Measurements from ENCODE around the gene OAF. TPM values are rescaled to one million over a fixed set of nuclear protein-coding genes. Genes with fewer than 3 reads are reported as not detected.

OAF gene
- total RNA-seq, 1 donor from 2014 or later: 67.5 TPM

DNA sequence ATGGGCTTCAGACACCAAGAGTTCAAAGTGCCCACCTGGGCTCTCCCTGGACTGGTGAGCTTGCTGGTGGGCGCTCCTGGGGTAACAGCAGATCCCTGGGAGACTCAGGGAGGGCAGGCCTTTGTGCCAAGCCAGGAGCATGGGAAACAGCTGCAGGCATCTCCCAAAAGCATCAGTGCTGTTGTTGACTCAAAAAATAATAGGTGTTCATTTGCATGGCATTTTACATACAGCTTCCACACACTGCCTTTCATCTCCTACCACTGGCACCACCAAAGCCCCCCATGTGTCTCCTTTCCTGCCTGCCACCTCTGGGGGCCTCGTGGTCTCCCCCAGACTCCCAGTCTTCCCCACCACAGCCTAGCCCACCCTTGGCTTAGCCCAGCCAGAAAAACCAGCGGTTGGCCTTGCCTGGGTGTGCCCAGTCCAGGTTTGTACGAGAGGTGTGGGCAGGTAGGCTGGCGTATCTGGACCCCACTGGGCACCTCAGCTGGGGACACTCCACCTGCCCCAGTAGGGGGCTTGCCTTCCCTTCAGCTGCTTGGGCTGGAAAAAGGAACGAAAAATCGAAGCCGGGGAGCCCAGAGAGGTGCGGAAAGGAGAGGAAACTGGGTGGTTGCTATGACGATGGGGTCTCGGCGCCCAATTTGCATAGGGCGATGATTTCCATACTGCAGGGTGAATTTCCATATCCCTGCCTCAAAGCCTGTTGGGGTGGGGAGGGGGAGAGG, 44.1 kb downstream of the OAF start:
- TF ChIP-seq, protein P1, sequence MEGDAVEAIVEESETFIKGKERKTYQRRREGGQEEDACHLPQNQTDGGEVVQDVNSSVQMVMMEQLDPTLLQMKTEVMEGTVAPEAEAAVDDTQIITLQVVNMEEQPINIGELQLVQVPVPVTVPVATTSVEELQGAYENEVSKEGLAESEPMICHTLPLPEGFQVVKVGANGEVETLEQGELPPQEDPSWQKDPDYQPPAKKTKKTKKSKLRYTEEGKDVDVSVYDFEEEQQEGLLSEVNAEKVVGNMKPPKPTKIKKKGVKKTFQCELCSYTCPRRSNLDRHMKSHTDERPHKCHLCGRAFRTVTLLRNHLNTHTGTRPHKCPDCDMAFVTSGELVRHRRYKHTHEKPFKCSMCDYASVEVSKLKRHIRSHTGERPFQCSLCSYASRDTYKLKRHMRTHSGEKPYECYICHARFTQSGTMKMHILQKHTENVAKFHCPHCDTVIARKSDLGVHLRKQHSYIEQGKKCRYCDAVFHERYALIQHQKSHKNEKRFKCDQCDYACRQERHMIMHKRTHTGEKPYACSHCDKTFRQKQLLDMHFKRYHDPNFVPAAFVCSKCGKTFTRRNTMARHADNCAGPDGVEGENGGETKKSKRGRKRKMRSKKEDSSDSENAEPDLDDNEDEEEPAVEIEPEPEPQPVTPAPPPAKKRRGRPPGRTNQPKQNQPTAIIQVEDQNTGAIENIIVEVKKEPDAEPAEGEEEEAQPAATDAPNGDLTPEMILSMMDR (conservative IDR thresholded peaks at IDR 0.05): no peak
- peaks cover 81% of the 10 kb centered on the region for H3K27me3 Mint-ChIP-seq
- no peak overlapping the region for H3K4me3 Mint-ChIP-seq
- no peak for DNase-seq (ENCODE audit: extremely low spot score, unreplicated experiment)
- H3K36me3 Mint-ChIP-seq: no peaks in the 10 kb centered on the region
- no peaks in the 10 kb centered on the region for H3K9me3 Mint-ChIP-seq
- no peak overlapping the region for H3K27ac Mint-ChIP-seq
- H3K4me1 Mint-ChIP-seq (ENCODE audit: unreplicated experiment): peaks cover 5% of the 10 kb centered on the region

GRCh38 chr11:120255519-120255866, 44.7 kb downstream of the OAF start:
- TF ChIP-seq, protein P1 (conservative IDR thresholded peaks at IDR 0.05): no peak
- Mint-ChIP-seq H3K4me3 (no peak overlapping the region), H3K27me3 (peaks cover 77% of the 10 kb centered on the region), H3K27ac (no peak overlapping the region), H3K9me3 (no peaks in the 10 kb centered on the region), H3K36me3 (no peaks in the 10 kb centered on the region), H3K4me1 (ENCODE audit: unreplicated experiment) (peaks cover 5% of the 10 kb centered on the region)
- no peak for DNase-seq (ENCODE audit: extremely low spot score, unreplicated experiment)

DNA sequence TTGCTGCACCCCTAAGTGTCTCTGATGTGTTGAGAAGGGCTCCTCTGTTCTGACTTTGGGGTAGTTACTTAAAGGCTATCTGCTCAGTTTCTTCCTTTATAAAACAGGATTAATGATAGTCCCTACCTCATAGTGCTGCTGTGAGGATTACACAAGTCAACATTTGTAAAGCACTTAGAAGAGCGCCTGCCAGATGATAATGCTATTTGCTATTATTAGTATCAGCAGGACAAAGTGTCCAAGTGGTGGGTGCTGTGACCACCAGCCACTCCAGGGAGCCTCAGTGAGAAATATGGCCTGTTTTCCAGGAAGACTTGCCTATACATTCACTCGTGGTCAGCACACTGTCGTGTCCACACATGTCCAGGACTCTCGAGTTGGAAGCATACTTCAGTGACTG, 45.3 kb downstream of the OAF start:
- H3K27me3 Mint-ChIP-seq: peaks cover 78% of the 10 kb centered on the region
- no peak overlapping the region for H3K27ac Mint-ChIP-seq

GRCh38 chr11:120256779-120257178, 45.9 kb downstream of the OAF start:
- Mint-ChIP-seq H3K27me3 (peaks cover 79% of the 10 kb centered on the region), H3K4me1 (ENCODE audit: unreplicated experiment) (peaks cover 5% of the 10 kb centered on the region), H3K27ac (no peak overlapping the region), H3K4me3 (no peak overlapping the region), H3K36me3 (no peaks in the 10 kb centered on the region), H3K9me3 (no peaks in the 10 kb centered on the region)
- DNase-seq (ENCODE audit: extremely low spot score, unreplicated experiment): no peak
- TF ChIP-seq, protein P1 (conservative IDR thresholded peaks at IDR 0.05): no peak

More for the DNA sequence above, 45.3 kb downstream of the OAF start:
- no peaks in the 10 kb centered on the region for H3K36me3 Mint-ChIP-seq
- no peaks in the 10 kb centered on the region for H3K9me3 Mint-ChIP-seq
- no peak overlapping the region for H3K4me3 Mint-ChIP-seq
- peaks cover 5% of the 10 kb centered on the region for H3K4me1 Mint-ChIP-seq (ENCODE audit: unreplicated experiment)
- TF ChIP-seq, protein P1 (conservative IDR thresholded peaks at IDR 0.05): no peak
- DNase-seq (ENCODE audit: extremely low spot score, unreplicated experiment): no peak

- TF ChIP-seq, protein P1 (conservative IDR thresholded peaks at IDR 0.05): no peak
- H3K27ac Mint-ChIP-seq: no peak overlapping the region
- DNase-seq (ENCODE audit: extremely low spot score, unreplicated experiment): no peak
- H3K4me1 Mint-ChIP-seq (ENCODE audit: unreplicated experiment): peaks cover 5% of the 10 kb centered on the region
- no peaks in the 10 kb centered on the region for H3K36me3 Mint-ChIP-seq
- H3K27me3 Mint-ChIP-seq: peaks cover 74% of the 10 kb centered on the region
- H3K4me3 Mint-ChIP-seq: no peak overlapping the region
- no peaks in the 10 kb centered on the region for H3K9me3 Mint-ChIP-seq
Observed at GRCh38 chr11:120257346-120257745, 46.5 kb downstream of the OAF start.
